Liver (tissue), 9 donors: Measurements from ENCODE around the gene PDLIM1. TPM values are rescaled to one million over a fixed set of nuclear protein-coding genes. Genes with fewer than 3 reads are reported as not detected.

ENCODE experiments used
- DNase-seq: peaks from one replicate; pipeline ENCODE4 v3.0.0-alpha.2; 2017; ENCODE audit warnings: low spot score
- H3K27ac ChIP-seq, 2 donors: one replicate each; pipeline ENCODE4 v1.7.0; 2013; ENCODE audit warnings: inconsistent platforms in 2 of 2, low read length in 2 of 2, control low read depth in 1 of 2, low read depth in 1 of 2, mild to moderate bottlenecking in 1 of 2
- H3K27me3 ChIP-seq, 4 donors: one replicate each; pipeline versions ENCODE4 v1.6.1 to v1.7.0; 2013; ENCODE audit warnings: low read length in 3 of 4, inconsistent platforms in 1 of 4, mild to moderate bottlenecking in 1 of 4, moderate library complexity in 1 of 4; ENCODE audit not compliant: control insufficient read depth in 4 of 4, insufficient read depth in 4 of 4
- H3K36me3 ChIP-seq, 4 donors: one replicate each; pipeline versions ENCODE4 v1.6.1 to v1.7.0; 2013; ENCODE audit warnings: low read length in 3 of 4, mild to moderate bottlenecking in 3 of 4, low read depth in 1 of 4, moderate library complexity in 1 of 4; ENCODE audit not compliant: control insufficient read depth in 4 of 4, insufficient read depth in 3 of 4
- H3K4me1 ChIP-seq, 4 donors: one replicate each; pipeline versions ENCODE4 v1.6.1 to v1.7.0; 2013; ENCODE audit warnings: low read length in 3 of 4, mild to moderate bottlenecking in 3 of 4, moderate library complexity in 1 of 4; ENCODE audit not compliant: control insufficient read depth in 4 of 4, insufficient read depth in 4 of 4
- H3K4me3 ChIP-seq, 3 donors: one replicate each; pipeline versions ENCODE4 v1.6.1 to v1.7.0; 2013; ENCODE audit warnings: low read length in 3 of 3, control low read depth in 1 of 3, low read depth in 1 of 3, mild to moderate bottlenecking in 1 of 3
- H3K9ac ChIP-seq, 2 donors: one replicate each; pipeline ENCODE4 v1.7.0; 2013; ENCODE audit warnings: low read length in 2 of 2, mild to moderate bottlenecking in 2 of 2, moderate library complexity in 2 of 2, control low read depth in 1 of 2, low read depth in 1 of 2
- H3K9me3 ChIP-seq, 4 donors: one replicate each; pipeline versions ENCODE4 v1.6.1 to v1.7.0; 2013; ENCODE audit warnings: low read length in 3 of 4; ENCODE audit not compliant: control insufficient read depth in 4 of 4
- ATF3 ChIP-seq: IDR thresholded peaks from 2 replicates; pipeline ENCODE4 v1.6.1; 2016; ENCODE audit warnings: antibody characterized with exemption
- CTCF ChIP-seq: fragments of 150-350 bp; IDR thresholded peaks from 2 replicates; pipeline ENCODE4 v1.5.1; 2017; ENCODE audit warnings: improper control_type of control experiment, low read depth, low read length; ENCODE audit not compliant: missing input control
- EGR1 ChIP-seq, 2 donors: IDR thresholded peaks; 2 replicates each; pipeline ENCODE4 v1.6.1; 2016 to 2018; ENCODE audit warnings: antibody characterized with exemption in 2 of 2, low read depth in 2 of 2
- FOXA1 ChIP-seq: IDR thresholded peaks from 2 replicates; pipeline ENCODE4 v1.6.1; 2016; ENCODE audit warnings: antibody characterized with exemption
- FOXA2 ChIP-seq: IDR thresholded peaks from 2 replicates; pipeline ENCODE4 v1.6.1; 2016; ENCODE audit warnings: antibody characterized with exemption
- GABPA ChIP-seq, 2 donors: IDR thresholded peaks in 1 of 2; conservative IDR thresholded peaks in 1 of 2; 2 replicates each; pipeline ENCODE4 v1.6.1; 2016; ENCODE audit warnings: antibody characterized with exemption in 2 of 2, mild to moderate bottlenecking in 1 of 2, moderate library complexity in 1 of 2
- HNF4A ChIP-seq, 2 donors: conservative IDR thresholded peaks; 2 replicates each; pipeline ENCODE4 v1.6.1; 2016; ENCODE audit warnings: antibody characterized with exemption in 2 of 2, mild to moderate bottlenecking in 2 of 2
- JUND ChIP-seq, 2 donors: IDR thresholded peaks; 2 replicates each; pipeline ENCODE4 v1.6.1; 2016; ENCODE audit warnings: antibody characterized with exemption in 2 of 2
- MAX ChIP-seq: IDR thresholded peaks from 2 replicates; pipeline ENCODE4 v1.6.1; 2016; ENCODE audit warnings: antibody characterized with exemption
- NR2F2 ChIP-seq: IDR thresholded peaks from 2 replicates; pipeline ENCODE4 v1.6.1; 2016; ENCODE audit warnings: antibody characterized with exemption
- RAD21 ChIP-seq, 2 donors: IDR thresholded peaks; 2 replicates each; pipeline ENCODE4 v1.6.1; 2016; ENCODE audit warnings: antibody characterized with exemption in 2 of 2, mild to moderate bottlenecking in 2 of 2
- REST ChIP-seq: IDR thresholded peaks from 2 replicates; pipeline ENCODE4 v1.6.1; 2016; ENCODE audit warnings: antibody characterized with exemption, mild to moderate bottlenecking
- RXRA ChIP-seq, 2 donors: IDR thresholded peaks; 2 replicates each; pipeline ENCODE4 v1.6.1; 2017 to 2018; ENCODE audit warnings: antibody characterized with exemption in 2 of 2, mild to moderate bottlenecking in 1 of 2
- TAF1 ChIP-seq: conservative IDR thresholded peaks from 2 replicates; pipeline ENCODE4 v1.6.1; 2016; ENCODE audit warnings: antibody characterized with exemption, mild to moderate bottlenecking
- YY1 ChIP-seq: IDR thresholded peaks from 2 replicates; pipeline ENCODE4 v1.6.1; 2016; ENCODE audit warnings: antibody characterized with exemption, mild to moderate bottlenecking
- ZBTB33 ChIP-seq: IDR thresholded peaks from 2 replicates; pipeline ENCODE4 v1.6.1; 2016; ENCODE audit warnings: antibody characterized with exemption
- WGBS: extraction: QIAGEN DNeasy Blood & Tissue Kit; methylation state at CpG from one replicate; pipeline ENCODE4 v1.1.7; 2013; 5-methylcytosine and 5-hydroxymethylcytosine counted together
- polyA plus RNA-seq, 2 donors: library from polyadenylated mRNA; stranded (reverse) in 1 of 2; unstranded in 1 of 2; fragments of 200-250 nt in 1 of 2; fragments of >200 nt in 1 of 2; fragmentation: Nextera tagmentation in 1 of 2; extraction: Ambion mirVana in 1 of 2; gene quantifications; one replicate each; pipeline versions ENCODE4 v1.2.1 to v1.2.3, GENCODE V29; 2013 to 2015
- total RNA-seq, 2 donors: library from RNA; depleted of rRNA; stranded (reverse); fragments of >200 nt; gene quantifications; one replicate each; pipeline ENCODE4 v1.2.3, GENCODE V29; 2014
- donor health status: healthy.
- donor health status: healthy.
- donor health status: healthy.
- donor health status: healthy.
- donor health status: healthy.

PDLIM1 gene
- total and polyA plus RNA-seq, 4 donors = 16.8 to 73.4 (median 44.5) TPM

GRCh38 chr10:95245425-95246055 lies 45.3 kb downstream of the PDLIM1 start:
- no peak for TF ChIP-seq RXRA (IDR thresholded peaks at IDR 0.05)
- no peak for TF ChIP-seq EGR1 (IDR thresholded peaks at IDR 0.05; ENCODE audit: low read depth in 2 of 2)
- no peak for TF ChIP-seq YY1
- no peak for TF ChIP-seq JUND (IDR thresholded peaks at IDR 0.05)
- no peak for TF ChIP-seq NR2F2
- no peak for TF ChIP-seq FOXA1
- no peak for TF ChIP-seq GABPA (IDR thresholded peaks at IDR 0.05 in 1 of 2, conservative IDR thresholded peaks at IDR 0.05 in 1 of 2)
- TF ChIP-seq TAF1 = no peak
- TF ChIP-seq HNF4A (conservative IDR thresholded peaks at IDR 0.05) = no peak
- no peak for TF ChIP-seq ZBTB33
- no peak for TF ChIP-seq CTCF
- no peak for TF ChIP-seq RAD21 (IDR thresholded peaks at IDR 0.05)
- no peak for TF ChIP-seq FOXA2
- no peak for TF ChIP-seq REST
- no peak for TF ChIP-seq MAX
- Histone ChIP-seq H3K4me3 (no peak overlapping the region), H3K27ac (no peak overlapping the region), H3K27me3 (no peaks in the 10 kb centered on the region), H3K9me3 (no peaks in the 10 kb centered on the region), H3K36me3 (peaks cover 3 to 27% (median 24%) of the 10 kb centered on the region in 4 donors), H3K9ac (no peak overlapping the region), H3K4me1 (peaks cover 0 to 3% (median 0%) of the 10 kb centered on the region in 4 donors)
- 77% methylated on average over 6 of the region's 6 CpGs for WGBS
- no peak for DNase-seq

GRCh38 chr10:95244152-95244551 lies 46.7 kb downstream of the PDLIM1 start:
- no peak for DNase-seq
- Histone ChIP-seq H3K27me3 (no peaks in the 10 kb centered on the region), H3K36me3 (peaks cover 3 to 31% (median 28%) of the 10 kb centered on the region in 4 donors), H3K9ac (no peak overlapping the region), H3K27ac (no peak overlapping the region), H3K9me3 (no peaks in the 10 kb centered on the region), H3K4me1 (peaks cover 0 to 3% (median 0%) of the 10 kb centered on the region in 4 donors), H3K4me3 (no peak overlapping the region)
- no peak for TF ChIP-seq ZBTB33
- TF ChIP-seq EGR1 (IDR thresholded peaks at IDR 0.05; ENCODE audit: low read depth in 2 of 2) = no peak
- TF ChIP-seq RXRA (IDR thresholded peaks at IDR 0.05) = no peak
- no peak for TF ChIP-seq FOXA2
- TF ChIP-seq REST = no peak
- TF ChIP-seq ATF3 = no peak
- no peak for TF ChIP-seq GABPA (IDR thresholded peaks at IDR 0.05 in 1 of 2, conservative IDR thresholded peaks at IDR 0.05 in 1 of 2)
- TF ChIP-seq FOXA1 = no peak
- 76% methylated on average over 2 of the region's 2 CpGs for WGBS
